Measurements from ENCODE around the gene SAP130. TPM values are rescaled to one million over a fixed set of nuclear protein-coding genes. Genes with fewer than 3 reads are reported as not detected.

Gene SAP130
- 22.0 TPM for total RNA-seq

DNA sequence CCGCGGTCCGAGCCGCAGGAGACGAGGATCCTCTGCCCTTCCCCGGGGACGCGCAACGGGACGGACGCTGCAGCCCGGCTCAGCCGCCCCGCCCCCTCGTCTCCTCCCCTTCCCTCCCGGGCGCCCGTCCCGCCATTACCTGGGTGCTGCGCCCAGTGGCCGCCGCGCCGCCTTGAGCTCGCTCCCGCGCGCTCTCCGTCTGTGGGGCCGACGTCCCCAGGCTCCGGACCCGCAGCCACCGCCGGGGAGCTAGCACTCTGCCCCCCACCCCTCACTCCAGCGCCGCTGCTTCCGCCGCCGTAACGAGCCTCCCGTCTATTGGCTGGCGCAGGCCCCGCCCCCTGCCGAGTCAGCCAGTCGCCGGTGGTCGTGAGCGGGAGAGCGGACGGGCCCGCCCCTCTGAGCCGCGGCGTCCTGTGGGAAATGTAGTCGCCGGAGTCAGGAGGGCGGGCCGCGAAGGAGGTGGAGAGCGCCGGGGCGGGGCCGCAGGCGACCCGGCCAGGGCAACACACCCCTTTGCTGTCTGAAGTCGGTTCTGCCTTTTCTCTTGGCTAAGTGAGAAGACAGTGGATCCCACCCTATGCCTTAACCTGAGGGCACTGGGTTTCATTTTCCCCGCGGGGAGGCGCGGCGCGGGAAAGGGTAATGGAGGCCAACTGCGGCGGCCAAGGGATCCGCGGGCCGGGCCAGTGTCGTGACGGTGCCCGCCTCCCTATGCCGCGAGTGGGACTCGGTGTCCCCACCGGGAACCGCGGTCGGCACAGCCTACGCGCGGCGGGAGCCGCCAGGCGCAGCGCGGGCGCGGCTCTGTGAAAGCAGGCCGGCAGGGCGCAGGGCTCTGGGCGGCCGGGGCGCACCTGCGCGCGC lies at the start of gene SAP130:
SAP130 (minus strand) TSS at position 259 of the 867 bp plus-strand sequence. CDS start 1,767 bp downstream, outside the sequence.
- DNase-seq (ENCODE audit: low spot score), result peak; percentile 98

DNA sequence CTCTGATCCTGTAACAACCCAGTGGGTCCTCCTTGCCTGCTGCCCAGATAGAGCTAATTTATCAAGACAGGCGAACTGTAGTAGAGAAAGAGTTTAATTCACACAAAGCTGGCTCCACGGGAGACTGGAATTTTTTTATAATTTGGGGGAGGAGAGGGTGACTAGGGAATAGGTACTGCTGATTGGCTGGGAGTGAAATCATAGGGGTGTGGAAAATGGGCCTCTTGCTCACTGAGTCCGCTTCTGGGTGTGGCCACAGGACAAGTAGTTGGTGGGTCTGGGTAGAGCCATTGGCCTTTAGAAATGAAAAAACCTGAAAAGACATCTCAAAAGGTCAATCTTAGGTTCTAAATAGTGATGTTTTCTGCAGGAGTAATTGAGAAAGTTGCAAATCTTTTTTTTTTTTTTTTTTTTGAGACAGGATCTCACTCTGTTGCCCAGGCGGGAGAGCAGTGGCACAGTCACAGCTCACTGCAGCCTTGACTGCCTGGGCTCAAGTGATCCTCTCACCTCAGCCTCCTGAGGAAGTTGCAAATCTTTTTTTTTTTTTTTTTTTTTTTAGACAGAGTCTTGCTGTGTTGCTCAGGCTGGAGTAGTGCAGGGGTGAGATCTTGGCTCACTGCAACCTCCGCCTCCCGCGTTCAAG lies 48.7 kb upstream of the SAP130 start:
- DNase-seq (ENCODE audit: low spot score), result no peak

- no peak for DNase-seq (ENCODE audit: low spot score)
These were observed 45.4 kb upstream of the SAP130 start for GRCh38 chr2:128073278-128073677.

DNA sequence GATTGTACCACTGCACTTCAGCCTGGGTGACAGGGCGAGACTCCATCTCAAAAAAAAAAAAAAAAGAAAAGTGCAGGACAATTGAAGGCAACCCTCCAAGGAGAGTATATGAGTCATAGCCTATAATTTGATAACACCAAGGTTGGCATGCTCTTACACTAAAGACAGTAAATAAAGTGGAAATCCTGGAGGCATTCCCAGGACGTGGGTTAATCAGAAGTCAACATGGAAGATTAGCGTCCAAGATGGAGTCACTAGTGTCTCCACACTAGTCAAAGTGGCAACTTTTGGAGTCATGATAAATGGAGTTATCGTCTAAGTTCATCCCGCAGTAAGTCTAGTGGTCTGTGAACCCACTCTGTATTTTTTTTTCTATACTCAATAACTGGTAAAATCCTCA lies 41.9 kb upstream of the SAP130 start:
- DNase-seq (ENCODE audit: low spot score), result peak; percentile 51

GRCh38 chr2:128064353-128064752 lies 36.5 kb upstream of the SAP130 start:
- DNase-seq (ENCODE audit: low spot score), result no peak

DNA sequence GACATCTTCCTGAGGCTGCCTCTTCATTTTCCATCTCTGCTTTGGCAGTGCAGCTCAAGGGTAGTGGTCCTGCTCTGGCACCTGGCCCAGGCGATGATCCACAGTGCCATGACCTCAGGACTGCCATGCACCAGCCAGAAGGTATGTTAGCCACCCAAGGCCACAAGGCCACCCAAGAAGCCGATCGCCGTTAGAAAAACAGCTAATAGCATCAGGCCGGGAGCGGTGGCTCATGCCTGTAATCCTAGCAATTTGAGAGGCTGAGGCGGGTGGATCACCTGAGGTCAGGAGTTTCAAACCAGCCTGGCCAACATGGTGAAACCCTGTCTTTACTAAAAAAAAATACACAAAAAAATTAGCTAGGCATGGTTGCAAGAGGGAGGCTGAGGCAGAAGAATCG lies 34.7 kb upstream of the SAP130 start:
- no peak for DNase-seq (ENCODE audit: low spot score)

DNA sequence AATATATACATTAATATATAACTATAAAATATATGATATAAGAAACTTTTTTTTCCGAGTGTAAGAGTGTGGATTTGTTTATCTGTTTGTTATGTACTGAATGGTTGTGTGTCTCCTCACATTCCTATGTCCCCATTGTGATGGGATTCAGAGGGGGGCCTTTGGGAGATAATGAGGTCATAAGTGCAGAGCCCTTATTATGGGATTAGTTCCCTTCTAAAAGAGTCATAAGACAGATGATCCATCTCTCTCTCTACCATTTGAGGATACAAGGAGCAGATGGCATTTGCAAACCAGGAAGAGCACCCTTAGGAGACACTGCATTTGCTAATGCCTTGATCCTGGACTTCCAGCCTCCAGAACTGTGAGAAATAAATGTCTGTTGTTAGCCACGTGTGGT lies 30.3 kb upstream of the SAP130 start:
- DNase-seq (ENCODE audit: low spot score), result no peak

DNA sequence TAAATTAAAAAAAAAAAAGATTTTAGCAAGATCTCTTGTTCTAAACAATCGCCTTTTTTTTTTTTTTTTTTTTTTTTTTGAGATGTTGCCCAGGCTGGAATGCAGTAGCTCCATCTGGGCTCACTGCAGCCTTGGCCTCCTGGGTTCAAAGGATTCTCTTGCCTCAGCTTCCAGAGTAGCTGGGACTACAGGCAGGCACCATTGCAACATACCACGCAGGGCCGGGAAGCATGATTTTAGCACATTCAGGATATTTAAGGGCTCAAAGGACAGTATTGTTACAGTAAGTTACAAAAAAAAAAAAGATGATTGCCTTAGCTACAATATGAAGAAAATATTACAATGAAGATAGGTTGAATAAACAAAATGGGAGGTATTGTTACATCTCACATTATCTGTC lies 29.5 kb upstream of the SAP130 start:
- no peak for DNase-seq (ENCODE audit: low spot score)

- DNase-seq (ENCODE audit: low spot score), result no peak
These were observed 26.4 kb upstream of the SAP130 start for GRCh38 chr2:128054104-128054885.

DNA sequence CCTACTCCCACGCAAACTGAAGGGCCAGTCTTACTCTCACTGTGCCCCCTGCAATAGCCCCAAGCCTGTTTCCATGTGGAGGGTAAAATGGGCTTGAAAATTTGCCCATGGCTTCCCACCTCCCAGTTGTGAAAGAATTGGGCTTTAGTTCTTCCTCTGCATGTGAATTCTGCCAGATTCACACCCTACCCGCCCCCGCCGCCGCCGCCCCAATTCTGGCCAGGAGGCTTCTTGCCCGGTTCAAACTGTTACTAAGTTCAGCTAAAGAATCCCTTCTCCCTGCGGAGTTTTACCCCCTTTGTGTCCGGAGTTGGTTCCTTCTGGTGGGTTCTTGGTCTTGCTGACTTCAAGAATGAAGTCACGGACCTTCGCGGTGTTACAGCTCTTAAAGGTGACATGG lies 25.5 kb upstream of the SAP130 start:
- no peak for DNase-seq (ENCODE audit: low spot score)

DNA sequence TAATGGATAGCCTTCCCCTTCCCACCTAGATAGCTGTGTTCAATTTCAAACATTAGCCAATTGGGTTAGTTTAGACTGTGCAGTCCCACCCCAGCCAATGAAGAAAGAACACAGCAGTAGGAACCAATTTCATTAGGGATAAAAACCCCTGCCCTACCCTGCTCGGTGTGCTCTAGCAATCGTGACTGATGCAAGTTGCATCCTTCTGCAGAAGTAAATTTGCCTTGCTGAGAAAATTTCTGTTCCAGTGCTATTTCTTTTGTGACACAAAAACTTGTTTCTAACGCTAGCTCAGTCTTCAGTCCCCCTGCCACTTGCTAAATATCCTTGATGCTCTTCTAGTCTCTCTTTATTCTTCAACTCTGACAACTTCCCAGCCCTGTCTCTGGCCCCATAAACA lies 15.2 kb upstream of the SAP130 start:
- DNase-seq (ENCODE audit: low spot score), result no peak

GRCh38 chr2:128041561-128041960 lies 13.7 kb upstream of the SAP130 start:
- no peak for DNase-seq (ENCODE audit: low spot score)

DNA sequence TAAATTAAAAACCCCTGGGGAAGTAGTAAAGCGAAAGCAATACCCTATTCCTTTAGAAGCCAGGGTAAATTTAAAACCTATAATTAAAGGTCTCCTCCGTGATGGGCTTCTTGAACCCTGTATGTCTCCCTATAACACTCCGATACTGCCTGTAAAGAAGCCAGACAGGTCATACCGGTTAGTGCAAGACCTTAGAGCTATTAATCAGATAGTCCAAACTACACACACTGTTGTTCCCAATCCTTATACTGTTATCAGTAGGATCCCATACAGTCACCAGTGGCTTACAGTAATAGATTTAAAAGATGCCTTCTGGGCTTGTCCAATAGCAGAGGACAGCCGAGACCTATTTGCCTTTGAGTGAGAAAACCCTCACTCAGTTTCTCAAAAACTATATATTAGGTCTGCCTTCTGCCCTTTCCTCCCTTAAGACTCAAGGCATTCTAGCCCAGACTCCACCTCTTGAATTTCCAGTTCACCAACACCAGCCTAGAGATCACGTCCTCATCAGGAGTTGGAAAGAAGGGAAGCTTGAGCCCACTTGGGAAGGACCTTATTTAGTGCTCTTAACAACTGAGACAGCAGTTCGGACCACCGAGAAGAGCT lies 12.4 kb upstream of the SAP130 start:
- DNase-seq (ENCODE audit: low spot score), result no peak

GRCh38 chr2:128039535-128039934 lies 11.7 kb upstream of the SAP130 start:
- no peak for DNase-seq (ENCODE audit: low spot score)

- no peak for DNase-seq (ENCODE audit: low spot score)
These were observed 10.6 kb upstream of the SAP130 start for GRCh38 chr2:128038411-128038810.

- no peak for DNase-seq (ENCODE audit: low spot score)
These were observed 9.8 kb upstream of the SAP130 start for GRCh38 chr2:128037649-128038048.

- DNase-seq (ENCODE audit: low spot score), result no peak
These were observed 9.1 kb upstream of the SAP130 start for GRCh38 chr2:128036748-128037607.

- no peak for DNase-seq (ENCODE audit: low spot score)
These were observed 4.2 kb upstream of the SAP130 start for GRCh38 chr2:128032092-128032491.

DNA sequence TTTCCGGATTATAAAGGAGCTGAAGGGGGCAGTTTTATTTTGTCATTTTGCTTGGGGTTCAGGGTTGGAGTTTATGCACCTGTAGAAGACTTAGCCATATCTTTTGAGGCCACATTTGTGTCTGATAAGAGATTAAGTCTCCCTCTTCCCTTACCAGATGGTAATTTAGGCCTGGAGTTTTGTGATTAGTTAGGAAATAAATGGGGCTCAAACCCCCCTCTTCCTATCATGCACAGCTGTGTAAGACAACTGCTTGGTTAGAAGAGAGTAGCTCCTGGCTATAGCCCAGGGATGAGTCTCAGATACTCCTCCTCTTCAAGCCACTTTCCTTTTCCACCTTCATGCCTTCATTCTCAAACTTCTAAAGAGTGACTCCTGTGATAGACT lies 802 bp upstream of the SAP130 start:
- DNase-seq (ENCODE audit: low spot score), result no peak

GRCh38 chr2:128027278-128027800 lies 520 bp downstream of the SAP130 start:
- peak; percentile 100 for DNase-seq (ENCODE audit: low spot score)

Data from mucosa of gallbladder (tissue), 1 donor.